Uterus (tissue), 2 donors: ENCODE measurements around the gene ARHGAP42.

Source experiments
- CTCF ChIP-seq, 4 experiments: fragments of 200-600 bp in 2 of 4; fragments of 450-650 bp in 2 of 4; sonication (generic) in 2 of 4; IDR thresholded peaks; one replicate each; pipeline ENCODE4 v1.5.1; 2016 to 2019; ENCODE audit warnings: antibody characterized with exemption in 4 of 4, mild to moderate bottlenecking in 2 of 4, moderate library complexity in 1 of 4
- POLR2A ChIP-seq, 2 donors: fragments of 450-650 bp; IDR thresholded peaks; one replicate each; pipeline ENCODE4 v1.6.1; 2016; ENCODE audit warnings: antibody characterized with exemption in 2 of 2, mild to moderate bottlenecking in 1 of 2, moderate library complexity in 1 of 2

GRCh38 chr11:100785148-100785983 lies 98.3 kb downstream of the ARHGAP42 start:
- TF ChIP-seq POLR2A (IDR thresholded peaks at IDR 0.05) = no peak
- no peak for TF ChIP-seq CTCF (IDR thresholded peaks at IDR 0.05)
